A673 (cell line): ENCODE measurements around the gene SPAG16. TPM values are rescaled to one million over a fixed set of nuclear protein-coding genes. Genes with fewer than 3 reads are reported as not detected.

Experiments
- BruUV-seq: library from RNA; stranded (reverse); fragments of 400-500 nt; replicated peaks from 2 replicates; lab custom pipeline; 2021; lab: Mats Ljungman, UMichigan
- CTCF ChIA-PET: fragments of 300-600 bp; sonication (Branson Sonifier 250); formaldehyde crosslinking; loops from one replicate; lab custom pipeline; 2022; ENCODE audit warnings: antibody characterized with exemption; lab: Charles Lee
- POLR2A ChIA-PET: fragments of 300-600 bp; sonication (Branson Sonifier 250); formaldehyde crosslinking; loops from one replicate; lab custom pipeline; 2022; ENCODE audit warnings: antibody characterized with exemption; ENCODE audit not compliant: low non-redundant PET; lab: Charles Lee
- DNase-seq: peaks from one replicate; pipeline ENCODE4 v3.0.0-alpha.2; 2015; ENCODE audit warnings: low spot score
- H3K27ac ChIP-seq: fragments of 200-600 bp; sonication (generic); 2 replicates; pipeline ENCODE4 v1.5.1; 2016; ENCODE audit warnings: mixed run types, low read depth, mild to moderate bottlenecking, mixed read lengths, antibody characterized with exemption, low read length; ENCODE audit not compliant: poor library complexity, severe bottlenecking
- H3K27me3 ChIP-seq: fragments of 200-600 bp; sonication (generic); replicated peaks from 2 replicates; pipeline ENCODE4 v1.6.1; 2017; ENCODE audit warnings: mixed run types, low read depth, mild to moderate bottlenecking, mixed read lengths, antibody characterized with exemption, low read length; ENCODE audit not compliant: insufficient read depth, poor library complexity
- H3K36me3 ChIP-seq: fragments of 200-600 bp; sonication (generic); 2 replicates; pipeline ENCODE4 v1.6.1; 2016; ENCODE audit warnings: mixed run types, mild to moderate bottlenecking, mixed read lengths, antibody characterized with exemption, low read length; ENCODE audit not compliant: insufficient read depth, poor library complexity, severe bottlenecking
- H3K4me1 ChIP-seq: fragments of 200-600 bp; sonication (generic); 2 replicates; pipeline ENCODE4 v1.6.1; 2017; ENCODE audit warnings: mixed run types, mild to moderate bottlenecking, mixed read lengths, antibody characterized with exemption, low read length; ENCODE audit not compliant: insufficient read depth, poor library complexity, severe bottlenecking
- H3K4me3 ChIP-seq: fragments of 200-600 bp; sonication (generic); 2 replicates; pipeline ENCODE4 v1.5.1; 2016; ENCODE audit warnings: low read depth, mixed run types, mild to moderate bottlenecking, mixed read lengths, low read length; ENCODE audit not compliant: poor library complexity, severe bottlenecking
- H3K9me3 ChIP-seq: fragments of 200-600 bp; sonication (generic); 2 replicates; pipeline ENCODE4 v1.6.1; 2016; ENCODE audit warnings: mixed run types, low read depth, mild to moderate bottlenecking, mixed read lengths, antibody characterized with exemption, low read length; ENCODE audit not compliant: poor library complexity, severe bottlenecking
- EZH2 ChIP-seq: fragments of 200-600 bp; sonication (generic); IDR thresholded peaks from 2 replicates; pipeline ENCODE4 v1.6.1; 2017; ENCODE audit warnings: borderline replicate concordance, low read depth, mild to moderate bottlenecking, mixed read lengths, antibody characterized with exemption, low read length; ENCODE audit not compliant: poor library complexity, severe bottlenecking
- intact Hi-C: fragments of 100-400 bp; cut with micrococcal nuclease; formaldehyde crosslinking; loops from one replicate; pipeline ENCODE4 v1.10.0; 2022; ENCODE audit not compliant: unreplicated experiment
- microRNA-seq: library from miRNA; unstranded; fragments of <30 nt; microRNA quantifications from one replicate; pipeline ENCODE4 v1.2.0, GENCODE V29; 2021
- total RNA-seq: library from RNA; stranded (reverse); gene quantifications from 2 replicates; pipeline ENCODE4 v1.2.3, GENCODE V29; 2021
- TF ChIP-seq, protein P1 (sequence below): fragments of 300-800, 200-600 bp; sonication (generic); conservative IDR thresholded peaks from 2 replicates; pipeline ENCODE4 v1.5.1; 2017; ENCODE audit warnings: low read depth, mild to moderate bottlenecking, antibody characterized with exemption, low read length, moderate library complexity, mixed read lengths

The SPAG16 gene
- total RNA-seq, 1 experiment from 2014 or later = 13.1 TPM

DNA sequence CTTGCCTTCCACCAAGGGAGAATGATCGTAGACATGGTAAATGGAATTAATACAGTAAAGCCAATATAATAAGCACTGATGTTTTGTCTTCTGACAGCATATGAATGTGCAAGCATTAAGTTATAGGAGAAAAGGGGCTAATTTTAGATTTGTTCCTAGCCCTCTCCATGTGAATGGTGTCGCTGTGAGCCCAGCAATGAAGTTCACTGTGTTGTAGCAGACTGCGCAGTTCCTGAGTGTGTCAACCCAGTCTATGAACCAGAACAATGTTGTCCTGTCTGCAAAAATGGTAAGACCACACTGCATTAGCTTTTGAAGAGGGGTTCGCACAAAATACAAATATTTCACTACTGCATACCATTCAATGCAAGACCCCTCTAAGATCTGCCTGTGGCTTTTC is 1152.2 kb downstream of the SPAG16 start:
- no peaks in the 10 kb centered on the region for H3K9me3 ChIP-seq
- BruUV-seq = no TSS peak

DNA sequence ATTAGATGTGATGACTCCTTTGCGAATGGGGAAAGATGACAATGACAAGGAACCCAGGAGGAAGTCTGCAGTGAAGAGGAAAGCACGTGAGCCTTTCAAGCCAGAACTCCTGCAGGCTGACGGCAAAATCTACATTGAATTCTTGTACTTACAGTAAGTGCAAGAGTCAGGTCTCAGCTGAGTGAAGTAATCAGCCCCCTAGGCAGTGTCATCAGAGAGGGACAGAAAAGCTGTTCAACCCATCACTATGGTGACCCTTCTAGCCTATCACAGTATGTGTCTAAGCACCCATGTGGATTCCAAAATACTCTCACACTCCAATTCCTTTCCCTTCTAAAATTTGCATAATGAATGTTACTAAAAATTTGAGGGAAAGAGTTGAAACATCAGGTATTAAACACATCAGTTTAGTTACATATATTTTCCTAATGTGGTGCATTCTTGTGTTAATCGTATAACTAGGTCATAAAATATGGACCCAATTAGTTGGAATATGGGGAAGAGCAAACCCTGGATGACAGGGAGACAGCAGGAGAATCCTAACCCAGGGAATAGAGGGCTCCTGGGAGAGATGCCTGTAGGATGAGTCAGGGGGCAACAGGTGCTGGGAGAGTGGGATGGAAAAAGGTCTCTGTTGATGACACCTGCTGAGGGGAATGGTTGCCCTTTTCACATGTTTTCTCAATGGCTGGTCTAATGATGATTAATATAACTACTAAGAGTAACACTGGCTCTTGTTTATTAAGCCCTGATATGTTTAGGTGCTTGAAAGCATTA is 1166.0 kb downstream of the SPAG16 start:
- Histone ChIP-seq H3K4me3 (no peak overlapping the region), H3K9me3 (no peaks in the 10 kb centered on the region), H3K27me3 (no peaks in the 10 kb centered on the region), H3K36me3 (no peaks in the 10 kb centered on the region), H3K27ac (no peak overlapping the region), H3K4me1 (no peaks in the 10 kb centered on the region)
- TF ChIP-seq EZH2 = no peak
- TF ChIP-seq, protein P1, sequence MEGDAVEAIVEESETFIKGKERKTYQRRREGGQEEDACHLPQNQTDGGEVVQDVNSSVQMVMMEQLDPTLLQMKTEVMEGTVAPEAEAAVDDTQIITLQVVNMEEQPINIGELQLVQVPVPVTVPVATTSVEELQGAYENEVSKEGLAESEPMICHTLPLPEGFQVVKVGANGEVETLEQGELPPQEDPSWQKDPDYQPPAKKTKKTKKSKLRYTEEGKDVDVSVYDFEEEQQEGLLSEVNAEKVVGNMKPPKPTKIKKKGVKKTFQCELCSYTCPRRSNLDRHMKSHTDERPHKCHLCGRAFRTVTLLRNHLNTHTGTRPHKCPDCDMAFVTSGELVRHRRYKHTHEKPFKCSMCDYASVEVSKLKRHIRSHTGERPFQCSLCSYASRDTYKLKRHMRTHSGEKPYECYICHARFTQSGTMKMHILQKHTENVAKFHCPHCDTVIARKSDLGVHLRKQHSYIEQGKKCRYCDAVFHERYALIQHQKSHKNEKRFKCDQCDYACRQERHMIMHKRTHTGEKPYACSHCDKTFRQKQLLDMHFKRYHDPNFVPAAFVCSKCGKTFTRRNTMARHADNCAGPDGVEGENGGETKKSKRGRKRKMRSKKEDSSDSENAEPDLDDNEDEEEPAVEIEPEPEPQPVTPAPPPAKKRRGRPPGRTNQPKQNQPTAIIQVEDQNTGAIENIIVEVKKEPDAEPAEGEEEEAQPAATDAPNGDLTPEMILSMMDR = no peak
- no peak for DNase-seq
- ChIA-PET POLR2A (no interaction called here), CTCF (no interaction called here)
- intact Hi-C loops = no loop called here
- BruUV-seq = no TSS peak

More for the DNA sequence above, 1152.2 kb downstream of the SPAG16 start:
- ChIA-PET POLR2A (no interaction called here), CTCF (no interaction called here)
- no peaks in the 10 kb centered on the region for H3K36me3 ChIP-seq
- intact Hi-C loops = no loop called here
- no peaks in the 10 kb centered on the region for H3K4me1 ChIP-seq
- no peak for TF ChIP-seq EZH2
- TF ChIP-seq, protein P1 = no peak
- no peaks in the 10 kb centered on the region for H3K27me3 ChIP-seq
- no peak overlapping the region for H3K4me3 ChIP-seq
- no peak overlapping the region for H3K27ac ChIP-seq
- no peak for DNase-seq

DNA sequence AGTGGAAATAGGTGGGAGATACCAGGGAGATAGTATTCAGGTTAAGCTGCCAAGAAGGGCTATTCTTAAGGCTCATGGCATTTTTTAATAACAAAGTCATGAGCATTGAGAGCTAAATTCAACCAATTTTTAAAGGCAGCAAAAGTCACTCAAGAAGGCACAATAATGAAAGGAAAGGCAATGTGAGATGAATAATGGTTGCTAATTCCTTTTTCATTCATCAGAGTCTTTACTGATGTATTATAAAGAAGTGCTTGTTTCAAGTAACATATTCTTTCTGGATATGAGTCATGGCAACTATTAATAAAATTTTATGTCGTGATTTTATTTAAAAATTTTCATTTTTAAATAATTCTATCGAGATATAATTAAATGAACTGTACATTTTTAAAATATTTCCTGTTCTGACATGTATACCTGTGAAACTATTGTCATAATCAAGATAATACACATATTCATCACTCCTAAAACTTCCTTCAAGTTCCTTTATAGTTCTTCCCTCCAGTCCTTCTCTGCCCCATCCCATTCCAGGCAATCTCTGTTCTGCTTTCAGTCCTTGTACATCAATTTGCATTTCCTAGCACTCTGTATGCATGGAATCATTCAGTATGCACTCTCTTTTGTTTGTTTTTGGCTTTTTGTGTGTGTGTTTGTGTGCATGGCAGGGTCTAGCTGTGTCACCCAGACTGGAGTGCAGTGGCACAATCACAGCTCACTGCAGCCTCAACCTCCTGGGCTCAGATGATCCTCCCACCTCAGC is 1167.4 kb downstream of the SPAG16 start:
- no peaks in the 10 kb centered on the region for H3K27me3 ChIP-seq
- no peaks in the 10 kb centered on the region for H3K36me3 ChIP-seq
- H3K4me3 ChIP-seq = no peak overlapping the region
- CTCF ChIA-PET = no interaction called here
- POLR2A ChIA-PET = interaction anchor here (0.7 kb wide), 1 partner anchor 1264 kb away, joined by 3 read pairs; no protein-coding TSS in a partner anchor
- no peaks in the 10 kb centered on the region for H3K9me3 ChIP-seq
- DNase-seq = no peak
- no peaks in the 10 kb centered on the region for H3K4me1 ChIP-seq
- BruUV-seq = no TSS peak
- H3K27ac ChIP-seq = no peak overlapping the region
- no peak for TF ChIP-seq EZH2
- TF ChIP-seq, protein P1 = no peak
- intact Hi-C loops = no loop called here

Small RNA genes lying within 50 kb of the gene (microRNA-seq; reads per million reads assigned to microRNA genes)
- gene MIR4438 = not detected

Other genes starting within 250 kb of the SPAG16 start
- gene IKZF2, start 132.9 kb upstream of the SPAG16 start, total RNA-seq = 68.6 and 69.5 TPM in 2 replicates